WTC11 (cell line): ENCODE data around the gene NUP214. TPM values are rescaled to one million over a fixed set of nuclear protein-coding genes. Genes with fewer than 3 reads are reported as not detected.

Experiments
- ATAC-seq: fragments of 200-7000 bp; cut with Tn5 transposase; 2 replicates; pipeline ENCODE4 v1.10.0; 2021; ENCODE audit warnings: mild to moderate bottlenecking, moderate library complexity
- CTCF ChIA-PET: fragments of 300-600 bp; sonication (Branson Sonifier 250); formaldehyde crosslinking; loops from one replicate; lab custom pipeline; 2021; ENCODE audit warnings: antibody characterized with exemption; lab: Charles Lee
- POLR2A ChIA-PET: fragments of 350-600 bp; sonication (Branson Sonifier 250); formaldehyde crosslinking; loops from one replicate; lab custom pipeline; 2021; ENCODE audit warnings: antibody characterized with exemption; lab: Charles Lee
- DNase-seq: peaks from one replicate; pipeline ENCODE4 v3.0.0; 2021; ENCODE audit warnings: low spot score
- H3K27ac Mint-ChIP-seq: 2 replicates; pipeline ENCODE4 v1.8.0; 2021; ENCODE audit warnings: mixed read lengths
- H3K27me3 Mint-ChIP-seq: 2 replicates; pipeline ENCODE4 v1.8.0; 2021; ENCODE audit warnings: low read depth, mild to moderate bottlenecking, moderate library complexity, mixed read lengths
- H3K36me3 Mint-ChIP-seq: 2 replicates; pipeline ENCODE4 v1.8.0; 2021; ENCODE audit warnings: mixed read lengths
- H3K4me1 Mint-ChIP-seq: 2 replicates; pipeline ENCODE4 v1.8.0; 2022; ENCODE audit warnings: mixed read lengths
- H3K4me3 Mint-ChIP-seq: 2 replicates; pipeline ENCODE4 v1.8.0; 2021; ENCODE audit warnings: mild to moderate bottlenecking, moderate library complexity, mixed read lengths
- H3K9me3 Mint-ChIP-seq: 2 replicates; pipeline ENCODE4 v1.8.0; 2021; ENCODE audit warnings: mixed read lengths
- ATF1 ChIP-seq: sonication (generic); formaldehyde crosslinking; IDR thresholded peaks from 2 replicates; pipeline ENCODE4 v1.8.1; 2023; ENCODE audit warnings: mild to moderate bottlenecking, moderate library complexity, missing genetic modification reagents
- ATF6 ChIP-seq: sonication (generic); formaldehyde crosslinking; IDR thresholded peaks from 2 replicates; pipeline ENCODE4 v1.8.1; 2023; ENCODE audit warnings: mild to moderate bottlenecking, missing genetic modification reagents
- CBFB ChIP-seq: sonication (generic); formaldehyde crosslinking; IDR thresholded peaks from 2 replicates; pipeline ENCODE4 v1.8.1; 2022; ENCODE audit warnings: mild to moderate bottlenecking, low read depth, missing genetic modification reagents
- E2F1 ChIP-seq: sonication (generic); formaldehyde crosslinking; IDR thresholded peaks from 2 replicates; pipeline ENCODE4 v1.8.0; 2022; ENCODE audit warnings: mild to moderate bottlenecking, missing genetic modification reagents
- EMX1 ChIP-seq: fragments of 250-450 bp; sonication (Bioruptor Pico); IDR thresholded peaks from 2 replicates; pipeline ENCODE4 v1.8.0; 2021; ENCODE audit warnings: mild to moderate bottlenecking
- ERG ChIP-seq: fragments of 250-450 bp; sonication (Bioruptor Pico); IDR thresholded peaks from 2 replicates; pipeline ENCODE4 v1.8.0; 2021; ENCODE audit warnings: mild to moderate bottlenecking
- ESRRA ChIP-seq: sonication (generic); formaldehyde crosslinking; IDR thresholded peaks from 2 replicates; pipeline ENCODE4 v1.8.1; 2022; ENCODE audit warnings: mild to moderate bottlenecking, missing genetic modification reagents, borderline replicate concordance
- HMGXB4 ChIP-seq: sonication (generic); formaldehyde crosslinking; IDR thresholded peaks from 2 replicates; pipeline ENCODE4 v1.8.1; 2023; ENCODE audit warnings: mild to moderate bottlenecking, moderate library complexity, missing genetic modification reagents
- IRF2 ChIP-seq: sonication (generic); formaldehyde crosslinking; IDR thresholded peaks from 2 replicates; pipeline ENCODE4 v1.8.0; 2022; ENCODE audit warnings: low read depth, missing genetic modification reagents, borderline replicate concordance
- JAZF1 ChIP-seq: fragments of 250-450 bp; sonication (Bioruptor Pico); IDR thresholded peaks from 2 replicates; pipeline ENCODE4 v1.9.0; 2021; ENCODE audit warnings: moderate library complexity, mild to moderate bottlenecking, inconsistent platforms
- MXD4 ChIP-seq: fragments of 250-450 bp; sonication (Bioruptor Pico); IDR thresholded peaks from 2 replicates; pipeline ENCODE4 v1.8.0; 2021; ENCODE audit warnings: mild to moderate bottlenecking, moderate library complexity, borderline replicate concordance
- NFYB ChIP-seq: sonication (generic); formaldehyde crosslinking; conservative IDR thresholded peaks from 2 replicates; pipeline ENCODE4 v1.8.0; 2022; ENCODE audit warnings: low read depth, missing genetic modification reagents
- NR1H2 ChIP-seq: sonication (generic); formaldehyde crosslinking; IDR thresholded peaks from 2 replicates; pipeline ENCODE4 v1.9.0; 2021; ENCODE audit warnings: mild to moderate bottlenecking, moderate library complexity, missing genetic modification reagents
- PRRX2 ChIP-seq: fragments of 250-450 bp; sonication (Bioruptor Pico); IDR thresholded peaks from 2 replicates; pipeline ENCODE4 v1.8.0; 2021; ENCODE audit warnings: mild to moderate bottlenecking
- TP53 ChIP-seq: sonication (generic); formaldehyde crosslinking; IDR thresholded peaks from 2 replicates; pipeline ENCODE4 v1.8.1; 2023; ENCODE audit warnings: mild to moderate bottlenecking, missing genetic modification reagents
- ZNF232 ChIP-seq: sonication (generic); formaldehyde crosslinking; IDR thresholded peaks from 2 replicates; pipeline ENCODE4 v1.8.0; 2022; ENCODE audit warnings: mild to moderate bottlenecking, missing genetic modification reagents
- ZNF281 ChIP-seq: sonication (generic); formaldehyde crosslinking; IDR thresholded peaks from 2 replicates; pipeline ENCODE4 v1.8.0; 2023; ENCODE audit warnings: mild to moderate bottlenecking, missing genetic modification reagents
- ZNF317 ChIP-seq: sonication (generic); formaldehyde crosslinking; IDR thresholded peaks from 2 replicates; pipeline ENCODE4 v1.8.1; 2023; ENCODE audit warnings: low read depth, mild to moderate bottlenecking, moderate library complexity, missing genetic modification reagents, borderline replicate concordance
- ZNF396 ChIP-seq: fragments of 250-450 bp; sonication (Bioruptor Pico); IDR thresholded peaks from 2 replicates; pipeline ENCODE4 v1.8.0; 2021; ENCODE audit warnings: mild to moderate bottlenecking, moderate library complexity, borderline replicate concordance
- total RNA-seq: library from RNA; stranded (reverse); gene quantifications from 3 replicates; pipeline ENCODE4 v1.2.3, GENCODE V29; 2021
- TF ChIP-seq, protein P1 (sequence below): fragments of 250-450 bp; sonication (Bioruptor Pico); IDR thresholded peaks from 2 replicates; pipeline ENCODE4 v1.9.0; 2021; ENCODE audit warnings: moderate library complexity, mild to moderate bottlenecking, inconsistent platforms, borderline replicate concordance

Gene NUP214
- total RNA-seq, 1 experiment from 2014 or later: 41.8 TPM

- no peak for TF ChIP-seq E2F1 (CRISPR knock-in tag)
- no peak for TF ChIP-seq CBFB (CRISPR knock-in tag)
- TF ChIP-seq ATF1 (CRISPR knock-in tag): no peak
- TF ChIP-seq, protein P1, sequence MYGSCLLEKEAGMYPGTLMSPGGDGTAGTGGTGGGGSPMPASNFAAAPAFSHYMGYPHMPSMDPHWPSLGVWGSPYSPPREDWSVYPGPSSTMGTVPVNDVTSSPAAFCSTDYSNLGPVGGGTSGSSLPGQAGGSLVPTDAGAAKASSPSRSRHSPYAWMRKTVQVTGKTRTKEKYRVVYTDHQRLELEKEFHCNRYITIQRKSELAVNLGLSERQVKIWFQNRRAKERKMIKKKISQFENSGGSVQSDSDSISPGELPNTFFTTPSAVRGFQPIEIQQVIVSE (CRISPR knock-in tag): no peak
- no peak for TF ChIP-seq NFYB
- TF ChIP-seq PRRX2 (CRISPR knock-in tag): no peak
- no peak for TF ChIP-seq ESRRA (CRISPR knock-in tag)
- no peak for TF ChIP-seq ZNF317 (CRISPR knock-in tag)
These were observed 66.5 kb downstream of the NUP214 start (continued) for GRCh38 chr9:131191857-131192256.

DNA sequence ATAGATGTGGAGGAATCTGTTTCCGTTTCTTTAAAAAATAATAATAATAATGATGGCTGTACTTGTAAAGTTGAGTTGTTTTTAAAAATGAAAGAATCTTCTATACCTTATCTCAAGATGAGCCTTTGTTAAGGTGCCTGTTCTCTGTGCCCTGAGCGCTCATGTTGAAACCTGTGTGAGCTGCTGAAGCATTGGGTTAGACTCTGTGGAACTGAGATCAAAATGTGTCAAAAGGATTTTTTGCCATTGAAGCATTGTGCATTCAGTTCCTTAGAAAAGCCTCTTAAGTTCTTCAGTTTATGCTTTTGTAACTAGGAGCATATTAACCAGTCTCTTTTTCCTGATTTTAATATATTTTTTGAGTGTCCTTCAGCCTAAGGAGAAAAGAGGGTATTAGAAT, 67.7 kb downstream of the NUP214 start:
- ChIA-PET CTCF (interaction anchor here (0.5 kb wide), 1 partner anchor 23 kb away, joined by 3 read pairs; no protein-coding TSS in a partner anchor), POLR2A (no interaction called here)
- Mint-ChIP-seq H3K4me3 (no peak overlapping the region), H3K27ac (no peak overlapping the region), H3K4me1 (no peaks in the 10 kb centered on the region), H3K27me3 (no peaks in the 10 kb centered on the region), H3K36me3 (peaks cover 54% of the 10 kb centered on the region), H3K9me3 (no peaks in the 10 kb centered on the region)
- TF ChIP-seq ERG (CRISPR knock-in tag): no peak
- no peak for ATAC-seq
- no peak for DNase-seq

GRCh38 chr9:131194762-131195161, 69.4 kb downstream of the NUP214 start:
- H3K4me3 Mint-ChIP-seq: no peak overlapping the region
- no peaks in the 10 kb centered on the region for H3K9me3 Mint-ChIP-seq
- POLR2A ChIA-PET: interaction anchor here (0.6 kb wide), 1 partner anchor 1575 kb away, joined by 3 read pairs; no protein-coding TSS in a partner anchor
- peaks cover 57% of the 10 kb centered on the region for H3K36me3 Mint-ChIP-seq
- CTCF ChIA-PET: interaction anchor here (1.1 kb wide), 1 partner anchor 141 kb away, joined by 3 read pairs; no protein-coding TSS in a partner anchor
- ATAC-seq (no peak), DNase-seq (no peak)
- H3K27me3 Mint-ChIP-seq: no peaks in the 10 kb centered on the region
- peak overlapping the region; percentile 8; the same call in 1 of the 2 replicates for H3K27ac Mint-ChIP-seq
- H3K4me1 Mint-ChIP-seq: no peaks in the 10 kb centered on the region
- TF ChIP-seq JAZF1 (CRISPR knock-in tag) (no peak), IRF2 (CRISPR knock-in tag) (no peak), ATF6 (CRISPR knock-in tag) (no peak), NR1H2 (CRISPR knock-in tag) (no peak), MXD4 (CRISPR knock-in tag) (no peak), TP53 (CRISPR knock-in tag) (no peak), EMX1 (CRISPR knock-in tag) (no peak), HMGXB4 (CRISPR knock-in tag) (no peak), ZNF232 (CRISPR knock-in tag) (no peak), ZNF281 (no peak), PRRX2 (CRISPR knock-in tag) (no peak), ZNF396 (CRISPR knock-in tag) (no peak)
- TF ChIP-seq, protein P1 (CRISPR knock-in tag): no peak
